Measurements from ENCODE around the gene TPRG1L. TPM values are rescaled to one million over a fixed set of nuclear protein-coding genes. Genes with fewer than 3 reads are reported as not detected.
A peak's percentile ranks its signal among the peaks of the same experiment; 100 is the strongest.

TPRG1L gene
- total RNA-seq, 1 donor from 2014 or later: 10.6 TPM

DNA sequence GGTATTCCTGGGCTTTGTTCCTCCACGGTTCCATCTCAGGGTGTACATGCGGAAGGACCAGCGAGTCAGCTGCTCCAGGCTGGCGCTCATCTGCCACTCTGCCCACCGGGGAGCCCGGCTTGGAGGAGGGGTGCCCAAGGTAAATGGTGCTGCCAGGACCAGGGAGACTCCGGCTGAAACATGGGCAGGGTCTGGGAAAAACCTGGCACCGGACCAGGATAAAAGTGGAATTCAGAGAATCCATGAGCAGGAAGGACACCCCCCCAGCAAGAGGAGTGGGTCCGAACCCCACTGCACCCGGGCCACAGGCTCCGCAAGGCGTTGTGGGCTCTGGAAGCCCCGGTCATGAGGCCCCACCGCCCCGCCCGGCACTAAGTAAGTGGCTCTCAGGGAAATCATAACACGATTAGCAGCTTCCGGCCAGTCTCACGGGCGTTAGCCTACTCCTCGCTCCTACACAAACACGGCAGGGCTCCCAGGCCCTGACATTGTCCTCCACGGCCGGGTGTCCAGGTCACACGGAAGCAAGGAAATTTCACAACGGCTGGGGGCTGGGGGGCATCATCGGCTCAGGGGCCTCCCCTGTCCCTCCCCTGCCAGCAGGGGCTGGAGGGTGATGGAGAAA is 34.6 kb upstream of the TPRG1L start:
- peak overlapping the region; percentile 64 for H3K27ac ChIP-seq
- DNase-seq (ENCODE audit: low spot score): no peak
- H3K9ac ChIP-seq: no peak overlapping the region
- Mint-ChIP-seq H3K4me1 (peaks cover 45% of the 10 kb centered on the region), H3K27ac (peak overlapping the region; percentile 97), H3K36me3 (no peaks in the 10 kb centered on the region), H3K27me3 (ENCODE audit: insufficient read depth, low read depth) (no peaks in the 10 kb centered on the region), H3K9me3 (no peaks in the 10 kb centered on the region), H3K4me3 (peak overlapping the region; percentile 75)
- H4K20me1 ChIP-seq (ENCODE audit: low read depth): no peaks in the 10 kb centered on the region
- H3K27me3 ChIP-seq: no peaks in the 10 kb centered on the region
- H3F3A ChIP-seq (ENCODE audit: low read depth): peaks cover 4% of the 10 kb centered on the region
- no peak for TF ChIP-seq EZH2 (IDR thresholded peaks at IDR 0.05)
- no peak for TF ChIP-seq EZH2phosphoT487 (IDR thresholded peaks at IDR 0.05)
- TF ChIP-seq, protein P1, sequence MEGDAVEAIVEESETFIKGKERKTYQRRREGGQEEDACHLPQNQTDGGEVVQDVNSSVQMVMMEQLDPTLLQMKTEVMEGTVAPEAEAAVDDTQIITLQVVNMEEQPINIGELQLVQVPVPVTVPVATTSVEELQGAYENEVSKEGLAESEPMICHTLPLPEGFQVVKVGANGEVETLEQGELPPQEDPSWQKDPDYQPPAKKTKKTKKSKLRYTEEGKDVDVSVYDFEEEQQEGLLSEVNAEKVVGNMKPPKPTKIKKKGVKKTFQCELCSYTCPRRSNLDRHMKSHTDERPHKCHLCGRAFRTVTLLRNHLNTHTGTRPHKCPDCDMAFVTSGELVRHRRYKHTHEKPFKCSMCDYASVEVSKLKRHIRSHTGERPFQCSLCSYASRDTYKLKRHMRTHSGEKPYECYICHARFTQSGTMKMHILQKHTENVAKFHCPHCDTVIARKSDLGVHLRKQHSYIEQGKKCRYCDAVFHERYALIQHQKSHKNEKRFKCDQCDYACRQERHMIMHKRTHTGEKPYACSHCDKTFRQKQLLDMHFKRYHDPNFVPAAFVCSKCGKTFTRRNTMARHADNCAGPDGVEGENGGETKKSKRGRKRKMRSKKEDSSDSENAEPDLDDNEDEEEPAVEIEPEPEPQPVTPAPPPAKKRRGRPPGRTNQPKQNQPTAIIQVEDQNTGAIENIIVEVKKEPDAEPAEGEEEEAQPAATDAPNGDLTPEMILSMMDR (IDR thresholded peaks at IDR 0.05): no peak
- H2AFZ ChIP-seq (replicated peaks): no peak overlapping the region
- H3K9me3 ChIP-seq (ENCODE audit: low read depth): no peaks in the 10 kb centered on the region
- H3K4me3 ChIP-seq: no peak overlapping the region
- no peaks in the 10 kb centered on the region for H3K79me2 ChIP-seq (ENCODE audit: low read depth)
- no peaks in the 10 kb centered on the region for H3K36me3 ChIP-seq
- H3K4me2 ChIP-seq: peak overlapping the region; percentile 27
- peaks cover 23% of the 10 kb centered on the region for H3K4me1 ChIP-seq

GRCh38 chr1:3590951-3591865 is 33.6 kb upstream of the TPRG1L start:
- TF ChIP-seq, protein P1 (IDR thresholded peaks at IDR 0.05): peak; percentile 36
- TF ChIP-seq EZH2 (IDR thresholded peaks at IDR 0.05) (no peak), EZH2phosphoT487 (IDR thresholded peaks at IDR 0.05) (no peak)
- H3F3A ChIP-seq (ENCODE audit: low read depth): peaks cover under 1% of the 10 kb centered on the region

DNA sequence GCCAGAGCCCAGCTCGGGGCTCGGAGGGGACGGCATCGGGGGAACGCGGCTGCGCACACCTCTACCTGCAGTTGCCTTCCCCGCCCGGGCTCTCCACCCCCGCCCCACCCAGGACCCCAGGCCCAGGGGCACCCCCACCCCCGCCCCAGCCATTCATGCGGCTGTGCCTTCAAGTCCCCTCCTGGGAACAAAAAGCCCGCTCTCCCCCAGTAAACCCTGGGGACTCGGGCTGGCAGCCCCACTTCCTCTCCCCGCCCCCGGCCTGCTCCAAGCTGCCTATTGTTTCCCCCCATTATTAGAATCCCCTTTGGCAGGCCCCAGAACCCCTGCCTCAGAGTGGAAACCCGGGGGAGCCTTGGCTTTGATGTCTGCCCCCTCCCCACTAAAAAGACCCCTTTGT is 31.5 kb upstream of the TPRG1L start:
- Histone ChIP-seq H4K20me1 (ENCODE audit: low read depth) (no peaks in the 10 kb centered on the region), H3K27me3 (no peaks in the 10 kb centered on the region), H3K4me2 (peak overlapping the region; percentile 52), H3K9me3 (ENCODE audit: low read depth) (no peaks in the 10 kb centered on the region), H2AFZ (replicated peaks) (no peak overlapping the region), H3K9ac (no peak overlapping the region), H3K27ac (no peak overlapping the region), H3F3A (ENCODE audit: low read depth) (no peaks in the 10 kb centered on the region), H3K4me1 (peaks cover 34% of the 10 kb centered on the region), H3K36me3 (no peaks in the 10 kb centered on the region), H3K4me3 (no peak overlapping the region), H3K79me2 (ENCODE audit: low read depth) (no peaks in the 10 kb centered on the region)
- TF ChIP-seq, protein P1 (IDR thresholded peaks at IDR 0.05): no peak
- TF ChIP-seq EZH2 (IDR thresholded peaks at IDR 0.05) (no peak), EZH2phosphoT487 (IDR thresholded peaks at IDR 0.05) (no peak)
- H3K27ac Mint-ChIP-seq: no peak overlapping the region
- H3K4me3 Mint-ChIP-seq: no peak overlapping the region
- H3K36me3 Mint-ChIP-seq: no peaks in the 10 kb centered on the region
- peak; percentile 32 for DNase-seq (ENCODE audit: low spot score)
- H3K9me3 Mint-ChIP-seq: no peaks in the 10 kb centered on the region
- H3K4me1 Mint-ChIP-seq: peaks cover 54% of the 10 kb centered on the region
- no peaks in the 10 kb centered on the region for H3K27me3 Mint-ChIP-seq (ENCODE audit: insufficient read depth, low read depth)

More at GRCh38 chr1:3590951-3591865, 33.6 kb upstream of the TPRG1L start:
- no peaks in the 10 kb centered on the region for H3K36me3 Mint-ChIP-seq
- Histone ChIP-seq H3K4me1 (peaks cover 23% of the 10 kb centered on the region), H3K9me3 (ENCODE audit: low read depth) (no peaks in the 10 kb centered on the region), H3K4me3 (no peak overlapping the region), H4K20me1 (ENCODE audit: low read depth) (no peaks in the 10 kb centered on the region), H3K9ac (no peak overlapping the region), H3K36me3 (no peaks in the 10 kb centered on the region), H2AFZ (replicated peaks) (no peak overlapping the region), H3K79me2 (ENCODE audit: low read depth) (no peaks in the 10 kb centered on the region), H3K27me3 (no peaks in the 10 kb centered on the region), H3K4me2 (no peak overlapping the region), H3K27ac (no peak overlapping the region)
- H3K4me1 Mint-ChIP-seq: peaks cover 45% of the 10 kb centered on the region
- DNase-seq (ENCODE audit: low spot score): no peak
- H3K27me3 Mint-ChIP-seq (ENCODE audit: insufficient read depth, low read depth): no peaks in the 10 kb centered on the region
- peak overlapping the region; percentile 97 for H3K27ac Mint-ChIP-seq
- H3K9me3 Mint-ChIP-seq: no peaks in the 10 kb centered on the region
- H3K4me3 Mint-ChIP-seq: peak overlapping the region; percentile 75

Measured in neural progenitor cell (in vitro differentiated cells).